ENCODE measurements around the gene CFHR4.

The CFHR4 gene

DNA sequence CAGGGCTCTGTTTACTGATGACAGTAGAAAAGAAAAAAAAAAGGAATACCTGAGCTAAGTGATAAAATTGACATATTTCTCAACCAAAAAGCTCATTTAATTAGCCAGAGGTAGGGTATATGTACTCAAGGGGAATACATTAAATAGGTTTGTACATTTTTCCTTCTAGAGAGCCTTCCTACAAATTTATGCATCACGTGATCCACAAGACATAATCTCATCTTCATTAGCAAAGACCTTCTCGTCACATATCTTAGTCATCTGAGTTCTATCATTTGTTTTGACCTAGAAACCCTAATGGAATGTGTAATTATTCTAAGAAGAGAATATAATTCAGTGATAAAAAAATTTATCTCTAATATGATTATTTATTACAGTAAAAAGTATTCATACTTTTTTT is 30.7 kb upstream of the CFHR4 start:
- H3K27me3 ChIP-seq (ENCODE audit: insufficient read depth, low read length): no peaks in the 10 kb centered on the region
- no peaks in the 10 kb centered on the region for H3K36me3 ChIP-seq (ENCODE audit: insufficient read depth, low read length)
- H3K4me2 ChIP-seq (ENCODE audit: low read length): no peak overlapping the region
- no peaks in the 10 kb centered on the region for H3K9me3 ChIP-seq (ENCODE audit: low read length)
- H3K9me2 ChIP-seq (ENCODE audit: low read depth, low read length): no peaks in the 10 kb centered on the region
- H3K79me2 ChIP-seq (ENCODE audit: insufficient read depth, low read length): no peaks in the 10 kb centered on the region
- H4K20me1 ChIP-seq (ENCODE audit: insufficient read depth, low read length): no peaks in the 10 kb centered on the region
- no peak overlapping the region for H3K27ac ChIP-seq (ENCODE audit: low read depth, low read length, poor library complexity, severe bottlenecking)
- no peaks in the 10 kb centered on the region for H3F3A ChIP-seq (ENCODE audit: insufficient read depth, low read length)
- TF ChIP-seq, protein P1, sequence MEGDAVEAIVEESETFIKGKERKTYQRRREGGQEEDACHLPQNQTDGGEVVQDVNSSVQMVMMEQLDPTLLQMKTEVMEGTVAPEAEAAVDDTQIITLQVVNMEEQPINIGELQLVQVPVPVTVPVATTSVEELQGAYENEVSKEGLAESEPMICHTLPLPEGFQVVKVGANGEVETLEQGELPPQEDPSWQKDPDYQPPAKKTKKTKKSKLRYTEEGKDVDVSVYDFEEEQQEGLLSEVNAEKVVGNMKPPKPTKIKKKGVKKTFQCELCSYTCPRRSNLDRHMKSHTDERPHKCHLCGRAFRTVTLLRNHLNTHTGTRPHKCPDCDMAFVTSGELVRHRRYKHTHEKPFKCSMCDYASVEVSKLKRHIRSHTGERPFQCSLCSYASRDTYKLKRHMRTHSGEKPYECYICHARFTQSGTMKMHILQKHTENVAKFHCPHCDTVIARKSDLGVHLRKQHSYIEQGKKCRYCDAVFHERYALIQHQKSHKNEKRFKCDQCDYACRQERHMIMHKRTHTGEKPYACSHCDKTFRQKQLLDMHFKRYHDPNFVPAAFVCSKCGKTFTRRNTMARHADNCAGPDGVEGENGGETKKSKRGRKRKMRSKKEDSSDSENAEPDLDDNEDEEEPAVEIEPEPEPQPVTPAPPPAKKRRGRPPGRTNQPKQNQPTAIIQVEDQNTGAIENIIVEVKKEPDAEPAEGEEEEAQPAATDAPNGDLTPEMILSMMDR (IDR thresholded peaks at IDR 0.05; ENCODE audit: low read length): no peak
- TF ChIP-seq EZH2 (IDR thresholded peaks at IDR 0.05; ENCODE audit: borderline replicate concordance, low read length): no peak
- H3K9ac ChIP-seq (ENCODE audit: low read length): no peak overlapping the region
- no peaks in the 10 kb centered on the region for H3K4me1 ChIP-seq (ENCODE audit: insufficient read depth, low read length, severe bottlenecking)
- H2AFZ ChIP-seq (ENCODE audit: low read length): no peak overlapping the region
- H3K4me3 ChIP-seq (ENCODE audit: low read depth, low read length, poor library complexity, severe bottlenecking): no peak overlapping the region

DNA sequence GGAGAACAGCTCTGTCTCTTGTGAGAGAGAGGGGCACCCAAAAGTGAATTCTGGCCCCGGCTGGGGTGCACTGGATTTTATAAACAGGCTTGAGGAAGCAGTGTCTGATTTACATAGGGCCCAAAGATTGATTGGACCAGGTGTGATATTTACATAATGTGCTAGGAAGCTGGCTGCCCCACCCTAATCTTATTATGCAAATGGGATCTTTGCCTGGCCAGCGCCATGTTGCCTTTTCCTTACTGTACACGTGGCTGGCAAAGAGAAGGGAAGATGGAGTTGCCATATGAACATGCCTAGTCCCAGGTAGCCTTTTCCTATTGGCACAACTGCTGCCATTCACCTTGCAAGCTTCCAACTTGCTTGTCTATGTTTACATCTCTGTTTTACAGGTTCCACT is 29.0 kb upstream of the CFHR4 start:
- Histone ChIP-seq H3F3A (ENCODE audit: insufficient read depth, low read length) (no peaks in the 10 kb centered on the region), H3K9me3 (ENCODE audit: low read length) (no peaks in the 10 kb centered on the region), H3K79me2 (ENCODE audit: insufficient read depth, low read length) (no peaks in the 10 kb centered on the region), H4K20me1 (ENCODE audit: insufficient read depth, low read length) (no peaks in the 10 kb centered on the region), H3K36me3 (ENCODE audit: insufficient read depth, low read length) (no peaks in the 10 kb centered on the region), H3K9ac (ENCODE audit: low read length) (no peak overlapping the region), H3K4me3 (ENCODE audit: low read depth, low read length, poor library complexity, severe bottlenecking) (no peak overlapping the region), H3K4me1 (ENCODE audit: insufficient read depth, low read length, severe bottlenecking) (no peaks in the 10 kb centered on the region), H3K4me2 (ENCODE audit: low read length) (no peak overlapping the region), H3K27me3 (ENCODE audit: insufficient read depth, low read length) (no peaks in the 10 kb centered on the region), H3K9me2 (ENCODE audit: low read depth, low read length) (no peaks in the 10 kb centered on the region), H2AFZ (ENCODE audit: low read length) (no peak overlapping the region), H3K27ac (ENCODE audit: low read depth, low read length, poor library complexity, severe bottlenecking) (no peak overlapping the region)
- TF ChIP-seq EZH2 (IDR thresholded peaks at IDR 0.05; ENCODE audit: borderline replicate concordance, low read length): no peak
- TF ChIP-seq, protein P1 (IDR thresholded peaks at IDR 0.05; ENCODE audit: low read length): no peak

DNA sequence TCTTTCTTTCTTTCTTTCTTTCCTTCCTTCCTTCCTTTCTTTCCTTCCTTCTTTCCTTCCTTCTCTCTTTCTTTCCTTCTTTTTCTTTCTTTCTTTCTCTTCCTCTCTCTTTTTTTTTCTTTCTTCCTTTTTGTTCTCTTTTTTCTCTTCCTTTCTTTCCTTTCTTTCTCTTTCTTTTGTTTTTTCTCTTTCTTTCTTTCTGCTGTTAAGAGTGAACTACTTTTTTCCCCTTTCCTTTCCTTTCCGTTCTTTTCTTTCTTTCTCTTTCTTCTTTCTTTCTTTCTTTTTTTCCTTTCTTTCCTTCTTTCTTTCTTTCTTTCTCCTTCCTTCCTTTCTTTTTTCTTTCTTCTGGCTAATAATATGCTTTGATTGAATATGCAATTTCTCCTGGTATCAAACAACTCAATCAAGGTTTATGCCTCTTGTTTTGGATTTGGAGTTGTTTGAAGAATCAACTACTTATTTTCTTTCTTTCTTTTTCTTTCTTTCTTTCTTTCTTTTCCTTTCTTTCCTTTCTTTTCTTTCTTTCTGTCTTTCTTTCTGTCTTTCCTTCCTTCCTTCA is 27.4 kb upstream of the CFHR4 start:
- Histone ChIP-seq H3K27ac (ENCODE audit: low read depth, low read length, poor library complexity, severe bottlenecking) (no peak overlapping the region), H2AFZ (ENCODE audit: low read length) (no peak overlapping the region), H3F3A (ENCODE audit: insufficient read depth, low read length) (no peaks in the 10 kb centered on the region), H4K20me1 (ENCODE audit: insufficient read depth, low read length) (no peaks in the 10 kb centered on the region), H3K27me3 (ENCODE audit: insufficient read depth, low read length) (no peaks in the 10 kb centered on the region), H3K4me1 (ENCODE audit: insufficient read depth, low read length, severe bottlenecking) (no peaks in the 10 kb centered on the region), H3K9me2 (ENCODE audit: low read depth, low read length) (no peaks in the 10 kb centered on the region), H3K9ac (ENCODE audit: low read length) (no peak overlapping the region), H3K4me3 (ENCODE audit: low read depth, low read length, poor library complexity, severe bottlenecking) (no peak overlapping the region), H3K9me3 (ENCODE audit: low read length) (no peaks in the 10 kb centered on the region), H3K36me3 (ENCODE audit: insufficient read depth, low read length) (no peaks in the 10 kb centered on the region), H3K4me2 (ENCODE audit: low read length) (no peak overlapping the region), H3K79me2 (ENCODE audit: insufficient read depth, low read length) (no peaks in the 10 kb centered on the region)
- TF ChIP-seq, protein P1 (IDR thresholded peaks at IDR 0.05; ENCODE audit: low read length): no peak
